Neural progenitor cell (in vitro differentiated cells): Measurements from ENCODE around the gene LMCD1.

Source experiments
- EZH2 ChIP-seq: fragments of 200-600 bp; sonication (generic); IDR thresholded peaks from 2 replicates; pipeline ENCODE4 v1.6.1; 2017; ENCODE audit warnings: antibody characterized with exemption, mild to moderate bottlenecking, moderate library complexity
- EZH2phosphoT487 ChIP-seq: fragments of 200-600 bp; sonication (generic); IDR thresholded peaks from 2 replicates; pipeline ENCODE4 v1.6.1; 2017; ENCODE audit warnings: antibody characterized with exemption
- TF ChIP-seq, protein P1 (sequence below): fragments of 200-600 bp; sonication (generic); IDR thresholded peaks from 2 replicates; pipeline ENCODE4 v1.5.1; 2017; ENCODE audit warnings: antibody characterized with exemption, mild to moderate bottlenecking

DNA sequence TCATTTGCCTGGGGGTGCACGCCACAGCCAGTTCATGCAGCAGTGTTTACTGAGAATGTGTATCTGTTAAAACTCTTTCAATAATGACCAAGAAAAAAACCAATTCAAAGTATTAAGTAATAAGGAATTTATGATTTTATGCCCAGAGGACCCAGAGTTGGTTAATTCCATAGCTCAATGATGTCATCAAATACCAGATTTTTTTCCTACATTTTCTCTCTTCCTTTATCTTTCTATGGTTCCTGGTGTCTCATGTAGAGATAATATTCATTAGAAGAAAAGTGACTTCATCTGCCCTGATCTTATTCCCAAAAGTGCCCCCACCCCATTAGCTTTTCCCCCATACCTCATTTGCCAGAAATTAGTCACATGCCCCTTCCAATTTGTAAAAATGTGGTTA is 44.6 kb upstream of the LMCD1 start:
- TF ChIP-seq, protein P1, sequence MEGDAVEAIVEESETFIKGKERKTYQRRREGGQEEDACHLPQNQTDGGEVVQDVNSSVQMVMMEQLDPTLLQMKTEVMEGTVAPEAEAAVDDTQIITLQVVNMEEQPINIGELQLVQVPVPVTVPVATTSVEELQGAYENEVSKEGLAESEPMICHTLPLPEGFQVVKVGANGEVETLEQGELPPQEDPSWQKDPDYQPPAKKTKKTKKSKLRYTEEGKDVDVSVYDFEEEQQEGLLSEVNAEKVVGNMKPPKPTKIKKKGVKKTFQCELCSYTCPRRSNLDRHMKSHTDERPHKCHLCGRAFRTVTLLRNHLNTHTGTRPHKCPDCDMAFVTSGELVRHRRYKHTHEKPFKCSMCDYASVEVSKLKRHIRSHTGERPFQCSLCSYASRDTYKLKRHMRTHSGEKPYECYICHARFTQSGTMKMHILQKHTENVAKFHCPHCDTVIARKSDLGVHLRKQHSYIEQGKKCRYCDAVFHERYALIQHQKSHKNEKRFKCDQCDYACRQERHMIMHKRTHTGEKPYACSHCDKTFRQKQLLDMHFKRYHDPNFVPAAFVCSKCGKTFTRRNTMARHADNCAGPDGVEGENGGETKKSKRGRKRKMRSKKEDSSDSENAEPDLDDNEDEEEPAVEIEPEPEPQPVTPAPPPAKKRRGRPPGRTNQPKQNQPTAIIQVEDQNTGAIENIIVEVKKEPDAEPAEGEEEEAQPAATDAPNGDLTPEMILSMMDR: no peak
- TF ChIP-seq EZH2 (no peak), EZH2phosphoT487 (no peak)
